Smooth muscle cell (in vitro differentiated cells): Measurements from ENCODE around the gene RANBP3L. TPM values are rescaled to one million over a fixed set of nuclear protein-coding genes. Genes with fewer than 3 reads are reported as not detected.

ENCODE experiments used
- DNase-seq: peaks from one replicate; lab custom pipeline; 2025; ENCODE audit not compliant: unreplicated experiment; lab: John Stamatoyannopoulos, UW
- H2AFZ ChIP-seq: fragments of 200-600 bp; sonication (generic); 2 replicates; pipeline ENCODE4 v1.6.0; 2016; ENCODE audit warnings: antibody characterized with exemption, low read depth, mild to moderate bottlenecking
- H3F3A ChIP-seq: fragments of 200-600 bp; sonication (generic); 2 replicates; pipeline ENCODE4 v1.6.0; 2017; ENCODE audit warnings: antibody characterized with exemption, low read depth
- H3K27ac ChIP-seq: fragments of 200-600 bp; sonication (generic); 2 replicates; pipeline ENCODE4 v1.5.1; 2016; ENCODE audit warnings: low read depth, mild to moderate bottlenecking
- H3K27me3 ChIP-seq: fragments of 200-600 bp; sonication (generic); 2 replicates; pipeline ENCODE4 v1.6.1; 2016; ENCODE audit warnings: low read depth, mild to moderate bottlenecking
- H3K36me3 ChIP-seq: fragments of 200-600 bp; sonication (generic); 2 replicates; pipeline ENCODE4 v1.5.1; 2016; ENCODE audit warnings: low read depth
- H3K4me1 ChIP-seq: fragments of 200-600 bp; sonication (generic); 2 replicates; pipeline ENCODE4 v1.5.1; 2016; ENCODE audit warnings: low read depth
- H3K4me2 ChIP-seq: fragments of 200-600 bp; sonication (generic); 2 replicates; pipeline ENCODE4 v1.6.0; 2016; ENCODE audit warnings: mild to moderate bottlenecking
- H3K4me3 ChIP-seq: fragments of 200-600 bp; sonication (generic); 2 replicates; pipeline ENCODE4 v1.5.1; 2016; ENCODE audit warnings: mild to moderate bottlenecking
- H3K79me2 ChIP-seq: fragments of 200-600 bp; sonication (generic); 2 replicates; pipeline ENCODE4 v1.6.0; 2016; ENCODE audit warnings: low read depth, mild to moderate bottlenecking
- H3K9ac ChIP-seq: fragments of 200-600 bp; sonication (generic); 2 replicates; pipeline ENCODE4 v1.6.0; 2016; ENCODE audit warnings: low read depth
- H3K9me3 ChIP-seq: fragments of 200-600 bp; sonication (generic); replicated peaks from 2 replicates; pipeline ENCODE4 v1.5.1; 2016; ENCODE audit warnings: low read depth
- H4K20me1 ChIP-seq: fragments of 200-600 bp; sonication (generic); 2 replicates; pipeline ENCODE4 v1.6.0; 2016; ENCODE audit warnings: low read depth
- CTCF ChIP-seq: fragments of 200-600 bp; sonication (generic); IDR thresholded peaks from 2 replicates; pipeline ENCODE4 v1.5.1; 2017; ENCODE audit warnings: borderline replicate concordance, mild to moderate bottlenecking, antibody characterized with exemption; ENCODE audit not compliant: insufficient read depth, poor library complexity, severe bottlenecking
- WGBS: methylation state at CpG from one replicate; pipeline ENCODE4 v1.1.7; 2016; ENCODE audit warnings: low lambda C conversion rate; 5-methylcytosine and 5-hydroxymethylcytosine counted together
- polyA plus RNA-seq: library from polyadenylated mRNA; unstranded; fragments of >200 nt; fragmentation: Nextera tagmentation; extraction: Ambion mirVana; gene quantifications from 2 replicates; pipeline ENCODE4 v1.2.1, GENCODE V29; 2016
- total RNA-seq: library from RNA; depleted of rRNA; stranded (reverse); fragments of >200 nt; gene quantifications from 2 replicates; pipeline ENCODE4 v1.2.3, GENCODE V29; 2014

Gene RANBP3L
- total and polyA plus RNA-seq, 2 experiments from 2014 or later = 0.38 to 0.40 TPM

- H3K36me3 ChIP-seq = no peaks in the 10 kb centered on the region
- peaks cover 2% of the 10 kb centered on the region for H3F3A ChIP-seq
- TF ChIP-seq CTCF = no peak
- H3K79me2 ChIP-seq = no peaks in the 10 kb centered on the region
- no peak overlapping the region for H3K9ac ChIP-seq
- H4K20me1 ChIP-seq = no peaks in the 10 kb centered on the region
- H3K4me1 ChIP-seq = no peaks in the 10 kb centered on the region
- 91% methylated on average over 3 of the region's 3 CpGs for WGBS
- no peak overlapping the region for H2AFZ ChIP-seq
- H3K27me3 ChIP-seq = no peaks in the 10 kb centered on the region
- no peak overlapping the region for H3K27ac ChIP-seq
- H3K4me3 ChIP-seq = no peak overlapping the region
- DNase-seq = no peak
- H3K9me3 ChIP-seq = no peaks in the 10 kb centered on the region
- no peak overlapping the region for H3K4me2 ChIP-seq
Measured at GRCh38 chr5:36267905-36268304, 33.8 kb downstream of the RANBP3L start.

GRCh38 chr5:36264202-36264760 is 37.4 kb downstream of the RANBP3L start:
- Histone ChIP-seq H2AFZ (peak overlapping the region; percentile 23), H3K9me3 (no peaks in the 10 kb centered on the region), H3F3A (no peaks in the 10 kb centered on the region), H3K36me3 (no peaks in the 10 kb centered on the region), H3K27ac (no peak overlapping the region), H3K27me3 (no peaks in the 10 kb centered on the region), H3K4me2 (no peak overlapping the region), H3K4me1 (no peaks in the 10 kb centered on the region), H3K9ac (no peak overlapping the region), H3K79me2 (no peaks in the 10 kb centered on the region), H4K20me1 (no peaks in the 10 kb centered on the region), H3K4me3 (no peak overlapping the region)
- no peak for TF ChIP-seq CTCF
- WGBS = 86% methylated on average over 4 of the region's 4 CpGs
- DNase-seq = no peak

GRCh38 chr5:36261186-36261585 is 40.5 kb downstream of the RANBP3L start:
- Histone ChIP-seq H3K9me3 (no peaks in the 10 kb centered on the region), H3K4me3 (no peak overlapping the region), H3K9ac (no peak overlapping the region), H3F3A (no peaks in the 10 kb centered on the region), H3K79me2 (no peaks in the 10 kb centered on the region), H3K27me3 (no peaks in the 10 kb centered on the region), H4K20me1 (no peaks in the 10 kb centered on the region), H3K4me2 (no peak overlapping the region), H3K36me3 (no peaks in the 10 kb centered on the region), H3K27ac (no peak overlapping the region), H3K4me1 (no peaks in the 10 kb centered on the region), H2AFZ (no peak overlapping the region)
- TF ChIP-seq CTCF = no peak
- WGBS = 94% methylated on average over 6 of the region's 6 CpGs
- DNase-seq = no peak

- no peak overlapping the region for H3K27ac ChIP-seq
- no peaks in the 10 kb centered on the region for H3K4me1 ChIP-seq
- no peak for DNase-seq
- no peak overlapping the region for H3K4me2 ChIP-seq
- H3K36me3 ChIP-seq = no peaks in the 10 kb centered on the region
- H3F3A ChIP-seq = no peaks in the 10 kb centered on the region
- H3K27me3 ChIP-seq = no peaks in the 10 kb centered on the region
- no peak overlapping the region for H3K9ac ChIP-seq
- no peak overlapping the region for H2AFZ ChIP-seq
- H3K79me2 ChIP-seq = no peaks in the 10 kb centered on the region
- H3K4me3 ChIP-seq = no peak overlapping the region
- WGBS = 70% methylated on average over 4 of the region's 4 CpGs
- no peak for TF ChIP-seq CTCF
- no peaks in the 10 kb centered on the region for H3K9me3 ChIP-seq
- no peaks in the 10 kb centered on the region for H4K20me1 ChIP-seq
Measured at GRCh38 chr5:36253575-36253974, 48.1 kb downstream of the RANBP3L start.
